HG03558 (cell line): ENCODE data around the gene CEPT1.

ENCODE experiments used
- ATAC-seq: cut with Tn5 transposase; IDR thresholded peaks from one replicate; pipeline ENCODE4 v1.9.1; 2021; ENCODE audit warnings: moderate number of reproducible peaks; ENCODE audit not compliant: unreplicated experiment; ENCODE audit errors: extremely low read depth

CEPT1 gene

GRCh38 chr1:111145963-111146768, 6.1 kb downstream of the CEPT1 start:
- ATAC-seq, result no peak

- no peak for ATAC-seq
Observed at GRCh38 chr1:111147948-111148347, 7.9 kb downstream of the CEPT1 start.

GRCh38 chr1:111148376-111148881, 8.4 kb downstream of the CEPT1 start:
- ATAC-seq, result no peak

- ATAC-seq, result no peak
Observed at GRCh38 chr1:111151838-111152237, 11.8 kb downstream of the CEPT1 start.

- ATAC-seq, result no peak
Observed at GRCh38 chr1:111154021-111154999, 14.3 kb downstream of the CEPT1 start.

GRCh38 chr1:111157431-111157830, 17.4 kb downstream of the CEPT1 start:
- ATAC-seq, result no peak

- ATAC-seq, result no peak
Observed at GRCh38 chr1:111161843-111162487, 21.9 kb downstream of the CEPT1 start.

GRCh38 chr1:111162488-111162880, 22.5 kb downstream of the CEPT1 start:
- no peak for ATAC-seq

- ATAC-seq, result no peak
Observed at GRCh38 chr1:111163363-111163762, 23.3 kb downstream of the CEPT1 start.

GRCh38 chr1:111164151-111164550, 24.1 kb downstream of the CEPT1 start:
- no peak for ATAC-seq

GRCh38 chr1:111172463-111172862, 32.4 kb downstream of the CEPT1 start:
- ATAC-seq, result no peak

GRCh38 chr1:111174070-111174469, 34.0 kb downstream of the CEPT1 start:
- ATAC-seq, result no peak

- ATAC-seq, result no peak
Observed at GRCh38 chr1:111175349-111175748, 35.3 kb downstream of the CEPT1 start.

GRCh38 chr1:111176678-111177077, 36.7 kb downstream of the CEPT1 start:
- ATAC-seq, result no peak

- no peak for ATAC-seq
Observed at GRCh38 chr1:111179968-111180533, 40.0 kb downstream of the CEPT1 start.

GRCh38 chr1:111182052-111182451, 42.0 kb downstream of the CEPT1 start:
- no peak for ATAC-seq

- ATAC-seq, result no peak
Observed at GRCh38 chr1:111183308-111184069, 43.5 kb downstream of the CEPT1 start.

- no peak for ATAC-seq
Observed at GRCh38 chr1:111184663-111185062, 44.6 kb downstream of the CEPT1 start.

GRCh38 chr1:111190931-111191451, 51.0 kb downstream of the CEPT1 start:
- no peak for ATAC-seq
